HG02884 (cell line): Measurements from ENCODE around the gene DXO.
"Not testable (repeated sequence)": the region's sequence is repeated elsewhere in the genome, so short reads cannot be mapped to it uniquely, and the experiment has no call there.

ENCODE experiments used
- ATAC-seq: cut with Tn5 transposase; IDR thresholded peaks from one replicate; pipeline ENCODE4 v1.9.1; 2021; ENCODE audit warnings: mild to moderate bottlenecking, moderate library complexity; ENCODE audit not compliant: unreplicated experiment

Gene DXO

DNA sequence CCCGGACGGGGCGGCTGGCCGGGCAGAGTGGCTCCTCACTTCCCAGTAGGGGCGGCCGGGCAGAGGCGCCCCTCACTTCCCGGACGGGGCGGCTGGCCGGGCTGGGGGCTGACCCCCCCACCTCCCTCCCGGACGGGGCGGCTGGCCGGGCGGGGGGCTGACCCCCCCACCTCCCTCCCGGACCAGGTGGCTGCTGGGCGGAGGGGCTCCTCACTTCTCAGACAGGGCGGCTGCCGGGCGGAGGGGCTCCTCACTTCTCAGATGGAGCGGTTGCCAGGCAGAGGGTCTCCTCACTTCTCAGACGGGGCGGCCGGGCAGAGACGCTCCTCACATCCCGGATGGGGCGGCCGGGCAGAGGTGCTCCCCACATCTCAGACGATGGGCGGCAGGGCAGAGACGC is 39.8 kb downstream of the DXO start:
- not testable (repeated sequence) for ATAC-seq

DNA sequence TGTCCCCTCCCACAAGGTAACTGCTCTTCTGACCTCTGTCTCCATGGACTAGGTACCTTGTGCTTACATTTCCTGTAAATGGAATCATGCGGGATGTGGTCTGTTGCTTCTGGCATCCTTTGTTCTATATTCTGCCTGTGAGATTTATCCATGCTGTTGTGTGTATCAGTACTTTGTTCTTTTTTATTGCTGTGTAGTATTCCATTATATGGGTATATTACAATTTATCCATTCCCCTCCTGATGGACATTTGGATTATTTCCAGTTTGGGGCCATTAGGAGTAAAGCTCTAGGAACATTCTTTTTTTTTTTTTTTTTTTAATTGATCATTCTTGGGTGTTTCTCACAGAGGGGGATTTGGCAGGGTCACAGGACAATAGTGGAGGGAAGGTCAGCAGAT is 41.0 kb downstream of the DXO start:
- no peak for ATAC-seq

DNA sequence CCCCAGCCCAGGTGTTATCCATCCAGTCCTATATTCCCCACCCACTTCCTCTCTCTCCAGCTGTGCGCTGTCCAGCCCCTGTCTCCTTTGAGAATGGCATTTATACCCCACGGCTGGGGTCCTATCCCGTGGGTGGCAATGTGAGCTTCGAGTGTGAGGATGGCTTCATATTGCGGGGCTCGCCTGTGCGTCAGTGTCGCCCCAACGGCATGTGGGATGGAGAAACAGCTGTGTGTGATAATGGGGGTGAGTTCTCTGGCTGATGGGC is 43.3 kb downstream of the DXO start:
- ATAC-seq: no peak

DNA sequence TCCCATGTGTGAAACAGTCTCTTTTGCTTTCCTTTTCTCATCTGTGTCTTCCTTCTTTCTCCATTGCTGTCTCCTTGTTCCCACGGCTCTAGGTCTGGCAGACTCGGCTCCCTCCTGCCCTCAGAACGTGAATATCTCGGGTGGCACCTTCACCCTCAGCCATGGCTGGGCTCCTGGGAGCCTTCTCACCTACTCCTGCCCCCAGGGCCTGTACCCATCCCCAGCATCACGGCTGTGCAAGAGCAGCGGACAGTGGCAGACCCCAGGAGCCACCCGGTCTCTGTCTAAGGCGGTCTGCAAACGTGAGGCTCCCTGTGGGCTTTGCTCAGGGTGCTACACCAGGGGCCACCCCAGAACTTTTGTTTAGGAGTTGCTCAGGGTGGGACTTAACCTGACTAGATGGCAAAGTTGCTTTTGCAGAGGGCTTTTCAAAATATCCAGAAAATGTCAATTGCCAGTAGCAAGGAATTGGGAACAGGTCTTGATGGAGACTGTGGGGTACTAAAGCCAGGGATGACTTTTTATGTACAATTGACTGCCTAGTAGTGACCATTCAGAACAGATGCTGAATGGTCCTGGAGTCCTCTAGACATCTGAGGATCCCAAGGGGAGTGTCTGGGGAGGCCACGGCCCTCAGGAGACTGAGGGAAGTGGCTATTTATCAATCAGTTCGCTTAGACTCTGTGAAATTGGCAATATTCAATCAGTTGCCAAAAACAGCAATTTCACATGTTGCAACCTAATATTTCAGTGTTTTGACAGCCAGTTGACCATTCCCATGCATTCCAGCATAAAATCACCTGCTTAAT is 43.9 kb downstream of the DXO start:
- ATAC-seq: no peak

DNA sequence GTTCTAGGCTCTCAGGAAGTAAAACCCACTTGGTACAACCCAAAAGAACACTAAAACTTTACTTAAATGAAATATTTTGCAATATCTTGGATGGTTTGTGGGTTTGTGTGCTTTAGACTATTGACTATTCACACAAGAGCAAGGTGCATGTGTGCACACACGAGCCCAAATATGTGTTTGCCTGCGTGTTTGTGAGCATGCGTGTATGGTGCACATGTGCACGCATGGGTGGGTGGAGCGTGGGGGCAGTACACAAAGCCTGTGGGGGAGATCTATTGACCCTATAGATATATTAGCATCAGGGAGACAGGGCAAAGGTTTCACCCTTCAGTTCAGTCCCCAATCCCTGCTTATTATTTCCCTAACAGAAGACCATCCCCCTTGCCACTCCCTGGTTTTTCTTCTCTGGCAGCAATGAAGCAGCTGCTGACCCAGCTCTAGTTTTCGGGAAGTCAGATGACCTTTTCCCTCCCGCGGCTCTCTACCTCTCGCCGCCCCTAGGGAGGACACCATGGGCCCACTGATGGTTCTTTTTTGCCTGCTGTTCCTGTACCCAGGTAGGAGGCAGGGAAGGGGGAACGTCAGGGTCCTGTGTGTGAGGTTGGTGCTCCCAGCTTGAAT is 44.6 kb downstream of the DXO start, which contains the start of gene C2:
Gene C2, plus strand, starts transcription at position 476 of the 621 bp plus-strand sequence. Its CDS starts 36 bp downstream, at position 512.
- ATAC-seq: no peak

DNA sequence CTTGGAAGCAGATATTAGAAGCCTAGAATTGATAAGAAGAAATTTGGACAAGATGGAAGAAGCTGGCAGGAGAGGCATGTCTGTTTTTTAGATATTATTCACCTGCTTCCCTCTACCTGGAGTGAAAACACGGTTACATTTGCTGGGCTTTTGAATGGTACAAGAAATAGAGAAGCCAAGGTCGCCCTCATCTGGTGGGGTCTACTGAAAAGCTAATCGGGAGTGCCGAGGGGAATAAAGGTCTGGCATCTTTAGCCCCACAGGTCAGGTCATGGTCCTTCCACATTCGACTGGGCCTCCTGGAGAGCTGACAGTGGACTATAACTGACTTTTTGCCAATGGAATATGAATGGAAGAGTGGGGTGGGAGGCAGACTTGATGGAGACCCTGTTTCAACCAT is 49.0 kb downstream of the DXO start:
- ATAC-seq: no peak

DNA sequence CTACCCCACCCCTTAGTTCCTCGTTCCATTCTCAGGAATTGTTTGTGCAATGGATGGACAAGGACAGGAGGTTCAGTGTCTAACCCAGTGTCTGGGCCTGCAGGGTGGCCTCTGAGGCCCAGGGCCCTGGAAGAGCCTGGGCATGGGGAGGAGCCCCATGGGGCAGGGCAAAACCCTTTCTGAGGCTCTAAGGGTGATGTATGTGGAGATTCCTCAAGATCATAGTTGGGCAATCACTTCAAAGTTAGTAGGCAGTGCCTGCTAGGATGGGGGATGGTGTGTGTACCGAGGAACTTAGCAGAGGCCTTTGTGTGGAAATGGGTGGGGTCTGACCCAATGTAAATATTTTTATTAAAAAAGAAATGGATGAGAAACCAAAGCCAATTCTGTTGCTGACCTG is 51.1 kb downstream of the DXO start:
- ATAC-seq: no peak
